ENCODE data around the gene DGLUCY. TPM values are rescaled to one million over a fixed set of nuclear protein-coding genes. Genes with fewer than 3 reads are reported as not detected.

DGLUCY gene
- total and polyA plus RNA-seq, 4 donors = 29.0 to 74.3 (median 52.1) TPM

DNA sequence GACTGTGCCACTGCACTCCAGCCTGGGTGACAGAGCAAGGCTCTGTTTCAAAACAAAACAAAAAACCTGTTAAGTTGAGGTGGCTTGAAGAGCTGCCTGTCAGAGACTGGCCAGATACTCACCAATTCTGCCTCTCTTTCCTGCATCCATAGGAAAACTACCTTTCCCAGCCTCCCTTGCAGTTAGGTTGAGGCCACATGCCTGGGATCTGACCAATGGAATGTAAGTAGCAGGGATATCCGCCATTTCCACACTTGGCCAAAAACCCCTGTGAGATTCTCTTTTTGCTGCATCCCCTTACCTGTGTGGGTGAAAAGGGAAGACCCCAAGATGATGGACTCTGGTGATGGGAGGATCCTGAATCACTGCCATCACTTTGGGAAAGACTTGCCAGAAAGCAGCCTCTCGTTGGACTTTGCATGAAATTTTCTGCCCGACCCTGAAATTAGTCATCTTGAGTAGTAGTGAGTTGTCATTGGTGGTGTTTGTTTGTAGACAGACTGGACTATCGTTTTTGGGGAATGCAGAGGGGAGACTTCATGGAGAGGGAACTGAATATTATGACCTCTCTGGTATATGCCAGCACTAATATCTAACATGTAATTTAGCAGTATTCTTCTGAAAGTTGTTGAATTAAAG is 116.6 kb downstream of the DGLUCY start:
- H3K36me3 ChIP-seq (ENCODE audit: control insufficient read depth in 4 of 4, insufficient read depth in 4 of 4, low read length in 4 of 4) = peaks cover 0 to 8% (median 3%) of the 10 kb centered on the region in 4 donors
- ATAC-seq (ENCODE audit: insufficient read depth, low FRiP score) (no peak), DNase-seq (no peak)
- H3K27me3 ChIP-seq (ENCODE audit: control insufficient read depth in 3 of 3, insufficient read depth in 3 of 3, low read length in 2 of 3) = no peaks in the 10 kb centered on the region
- WGBS, 2 donors = 86 to 95% methylated on average over 4 of the region's 4 CpGs
- no peak overlapping the region for H3K27ac ChIP-seq (ENCODE audit: low read depth in 1 of 2, low read length in 1 of 2)
- H3K9ac ChIP-seq (ENCODE audit: insufficient read depth in 1 of 2, low read length in 2 of 2) = no peak overlapping the region
- TF ChIP-seq, protein P1, sequence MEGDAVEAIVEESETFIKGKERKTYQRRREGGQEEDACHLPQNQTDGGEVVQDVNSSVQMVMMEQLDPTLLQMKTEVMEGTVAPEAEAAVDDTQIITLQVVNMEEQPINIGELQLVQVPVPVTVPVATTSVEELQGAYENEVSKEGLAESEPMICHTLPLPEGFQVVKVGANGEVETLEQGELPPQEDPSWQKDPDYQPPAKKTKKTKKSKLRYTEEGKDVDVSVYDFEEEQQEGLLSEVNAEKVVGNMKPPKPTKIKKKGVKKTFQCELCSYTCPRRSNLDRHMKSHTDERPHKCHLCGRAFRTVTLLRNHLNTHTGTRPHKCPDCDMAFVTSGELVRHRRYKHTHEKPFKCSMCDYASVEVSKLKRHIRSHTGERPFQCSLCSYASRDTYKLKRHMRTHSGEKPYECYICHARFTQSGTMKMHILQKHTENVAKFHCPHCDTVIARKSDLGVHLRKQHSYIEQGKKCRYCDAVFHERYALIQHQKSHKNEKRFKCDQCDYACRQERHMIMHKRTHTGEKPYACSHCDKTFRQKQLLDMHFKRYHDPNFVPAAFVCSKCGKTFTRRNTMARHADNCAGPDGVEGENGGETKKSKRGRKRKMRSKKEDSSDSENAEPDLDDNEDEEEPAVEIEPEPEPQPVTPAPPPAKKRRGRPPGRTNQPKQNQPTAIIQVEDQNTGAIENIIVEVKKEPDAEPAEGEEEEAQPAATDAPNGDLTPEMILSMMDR (IDR thresholded peaks at IDR 0.05; ENCODE audit: control extremely low read depth, extremely low read depth) = no peak
- H3K4me1 ChIP-seq (ENCODE audit: control insufficient read depth in 5 of 5, insufficient read depth in 5 of 5, low read length in 5 of 5) = peaks cover 0 to 18% (median 0%) of the 10 kb centered on the region in 5 donors
- H3K9me3 ChIP-seq (ENCODE audit: control insufficient read depth in 4 of 4, insufficient read depth in 3 of 4, low read length in 3 of 4) = peaks cover 0 to 5% (median 0%) of the 10 kb centered on the region in 4 donors
- H3K4me3 ChIP-seq = no peak overlapping the region

DNA sequence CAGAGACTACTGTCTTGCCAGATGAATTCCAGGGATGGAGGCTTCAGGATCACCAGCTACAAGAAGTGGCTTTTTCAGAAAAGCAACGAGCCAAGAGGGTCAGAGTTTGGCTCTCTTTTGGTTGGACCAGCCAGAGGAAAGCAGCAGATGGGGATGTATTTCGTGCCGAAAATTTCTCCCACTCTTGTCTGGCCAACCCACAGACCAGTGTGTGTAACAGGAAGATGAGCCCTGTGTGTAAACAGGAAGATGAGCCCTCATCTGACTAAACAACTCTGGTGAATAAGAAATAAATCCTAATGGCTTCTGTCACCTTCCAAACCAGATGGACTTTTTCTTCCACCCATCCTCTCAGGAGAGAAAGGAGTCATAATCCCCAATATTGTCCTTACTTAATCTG is 117.6 kb downstream of the DGLUCY start:
- TF ChIP-seq, protein P1 (IDR thresholded peaks at IDR 0.05; ENCODE audit: control extremely low read depth, extremely low read depth) = no peak
- H3K9ac ChIP-seq (ENCODE audit: insufficient read depth in 1 of 2, low read length in 2 of 2) = no peak overlapping the region
- H3K27me3 ChIP-seq (ENCODE audit: control insufficient read depth in 3 of 3, insufficient read depth in 3 of 3, low read length in 2 of 3) = no peaks in the 10 kb centered on the region
- peaks cover 0 to 5% (median 0%) of the 10 kb centered on the region in 4 donors for H3K9me3 ChIP-seq (ENCODE audit: control insufficient read depth in 4 of 4, insufficient read depth in 3 of 4, low read length in 3 of 4)
- peaks cover 0 to 18% (median 0%) of the 10 kb centered on the region in 5 donors for H3K4me1 ChIP-seq (ENCODE audit: control insufficient read depth in 5 of 5, insufficient read depth in 5 of 5, low read length in 5 of 5)
- peaks cover 0 to 8% (median 3%) of the 10 kb centered on the region in 4 donors for H3K36me3 ChIP-seq (ENCODE audit: control insufficient read depth in 4 of 4, insufficient read depth in 4 of 4, low read length in 4 of 4)
- H3K4me3 ChIP-seq = no peak overlapping the region
- no peak for DNase-seq
- ATAC-seq (ENCODE audit: insufficient read depth, low FRiP score) = no peak
- WGBS, 2 donors = 46 to 60% methylated on average over 3 of the region's 3 CpGs
- H3K27ac ChIP-seq (ENCODE audit: low read depth in 1 of 2, low read length in 1 of 2) = peak overlapping the region in 1 of 2 donors; percentile 49

DNA sequence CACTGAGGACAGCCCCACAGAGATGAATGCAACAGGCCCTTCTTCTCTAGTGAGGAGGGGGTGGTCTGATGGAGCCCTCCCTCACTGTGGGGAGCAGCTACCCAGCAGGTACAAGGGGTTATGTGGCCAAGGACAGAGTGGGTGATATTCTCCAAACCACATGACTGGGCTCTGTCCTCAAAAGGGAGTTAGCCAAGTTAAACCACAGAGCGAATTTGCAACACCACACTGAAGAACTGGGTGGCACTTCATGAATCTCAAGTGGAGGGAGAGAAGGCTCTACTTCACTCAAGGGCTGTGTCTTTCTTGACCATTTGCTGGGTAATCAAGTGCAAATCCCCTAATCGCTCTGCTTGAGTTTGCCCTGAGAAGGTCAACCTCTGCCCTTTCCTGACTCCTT is 118.2 kb downstream of the DGLUCY start:
- TF ChIP-seq, protein P1 (IDR thresholded peaks at IDR 0.05; ENCODE audit: control extremely low read depth, extremely low read depth) = no peak
- Histone ChIP-seq H3K27me3 (ENCODE audit: control insufficient read depth in 3 of 3, insufficient read depth in 3 of 3, low read length in 2 of 3) (no peaks in the 10 kb centered on the region), H3K36me3 (ENCODE audit: control insufficient read depth in 4 of 4, insufficient read depth in 4 of 4, low read length in 4 of 4) (peaks cover 0 to 8% (median 3%) of the 10 kb centered on the region in 4 donors), H3K4me3 (no peak overlapping the region), H3K4me1 (ENCODE audit: control insufficient read depth in 5 of 5, insufficient read depth in 5 of 5, low read length in 5 of 5) (peaks cover 0 to 18% (median 0%) of the 10 kb centered on the region in 5 donors), H3K27ac (ENCODE audit: low read depth in 1 of 2, low read length in 1 of 2) (peak overlapping the region in 1 of 2 donors; percentile 48), H3K9ac (ENCODE audit: insufficient read depth in 1 of 2, low read length in 2 of 2) (no peak overlapping the region), H3K9me3 (ENCODE audit: control insufficient read depth in 4 of 4, insufficient read depth in 3 of 4, low read length in 3 of 4) (peaks cover 0 to 5% (median 0%) of the 10 kb centered on the region in 4 donors)
- DNase-seq = no peak
- 57 to 62% methylated on average over 2 of the region's 2 CpGs for WGBS, 2 donors
- no peak for ATAC-seq (ENCODE audit: insufficient read depth, low FRiP score)

Data from lung (tissue), 12 donors.